Neural cell (in vitro differentiated cells): ENCODE data around the gene ETV6. TPM values are rescaled to one million over a fixed set of nuclear protein-coding genes. Genes with fewer than 3 reads are reported as not detected.

Experiments
- H2AFZ ChIP-seq: fragments of 200-600, 300-800 bp; sonication (generic), shearing (Covaris generic); 2 replicates; pipeline ENCODE4 v1.6.0; 2014; ENCODE audit warnings: low read depth, mild to moderate bottlenecking, antibody characterized with exemption, low read length, moderate library complexity
- H3F3A ChIP-seq: fragments of 200-600 bp; shearing (Covaris generic); 2 replicates; pipeline ENCODE4 v1.6.1; 2016; ENCODE audit warnings: mild to moderate bottlenecking, moderate library complexity, mixed read lengths, antibody characterized with exemption, low read length; ENCODE audit not compliant: insufficient read depth, poor library complexity, severe bottlenecking
- H3K27ac ChIP-seq: fragments of 200-600, 300-800 bp; sonication (generic), shearing (Covaris generic); 2 replicates; pipeline ENCODE4 v1.5.1; 2014; ENCODE audit warnings: mild to moderate bottlenecking, low read length, moderate library complexity
- H3K27me3 ChIP-seq: fragments of 300-800, 200-600 bp; sonication (generic), shearing (Covaris generic); 2 replicates; pipeline ENCODE4 v1.6.0; 2014; ENCODE audit warnings: mild to moderate bottlenecking, low read depth, low read length, moderate library complexity; ENCODE audit not compliant: insufficient read depth
- H3K36me3 ChIP-seq: fragments of 300-800, 200-600 bp; sonication (generic), shearing (Covaris generic); 2 replicates; pipeline ENCODE4 v1.5.1; 2014; ENCODE audit warnings: mild to moderate bottlenecking, antibody characterized with exemption, low read length, moderate library complexity; ENCODE audit not compliant: insufficient read depth
- H3K4me2 ChIP-seq: fragments of 300-800, 200-600 bp; sonication (generic), shearing (Covaris generic); 2 replicates; pipeline ENCODE4 v1.6.0; 2014; ENCODE audit warnings: mild to moderate bottlenecking, low read length
- H3K4me3 ChIP-seq: fragments of 300-800, 200-600 bp; sonication (generic), shearing (Covaris generic); 2 replicates; pipeline ENCODE4 v1.5.1; 2014; ENCODE audit warnings: mild to moderate bottlenecking, low read length, moderate library complexity
- H3K79me2 ChIP-seq: fragments of 200-600 bp; shearing (Covaris generic); replicated peaks from 2 replicates; pipeline ENCODE4 v1.6.0; 2014; ENCODE audit warnings: mild to moderate bottlenecking, low read length, moderate library complexity; ENCODE audit not compliant: insufficient read depth
- H3K9ac ChIP-seq: fragments of 300-800, 200-600 bp; sonication (generic), shearing (Covaris generic); 2 replicates; pipeline ENCODE4 v1.6.1; 2016; ENCODE audit warnings: mild to moderate bottlenecking, low read length, mixed read lengths
- H3K9me2 ChIP-seq: fragments of 200-600 bp; shearing (Covaris generic); 2 replicates; pipeline ENCODE4 v1.6.1; 2016; ENCODE audit warnings: mild to moderate bottlenecking, low read length, mixed read lengths; ENCODE audit not compliant: insufficient read depth
- H3K9me3 ChIP-seq: fragments of 200-600, 300-800 bp; sonication (generic), shearing (Covaris generic); 2 replicates; pipeline ENCODE4 v1.6.1; 2016; ENCODE audit warnings: mild to moderate bottlenecking, mixed run types, low read length, moderate library complexity, mixed read lengths
- H4K20me1 ChIP-seq: fragments of 200-600 bp; shearing (Covaris generic); 2 replicates; pipeline ENCODE4 v1.6.1; 2016; ENCODE audit warnings: mild to moderate bottlenecking, mixed run types; ENCODE audit not compliant: insufficient read depth
- EP300 ChIP-seq: fragments of 450-650 bp; conservative IDR thresholded peaks from 2 replicates; pipeline ENCODE4 v1.6.1; 2014; ENCODE audit warnings: antibody characterized with exemption, mild to moderate bottlenecking, moderate library complexity; ENCODE audit not compliant: poor library complexity, severe bottlenecking
- EZH2 ChIP-seq: fragments of 200-600, 300-800 bp; shearing (Covaris generic), sonication (generic); IDR thresholded peaks from 2 replicates; pipeline ENCODE4 v1.6.1; 2014; ENCODE audit warnings: antibody characterized with exemption, low read length, borderline replicate concordance, mild to moderate bottlenecking; ENCODE audit not compliant: insufficient read depth, poor library complexity, severe bottlenecking
- MXI1 ChIP-seq: fragments of 450-650 bp; conservative IDR thresholded peaks from 2 replicates; pipeline ENCODE4 v1.6.1; 2014; ENCODE audit warnings: antibody characterized with exemption, mild to moderate bottlenecking; ENCODE audit not compliant: poor library complexity, severe bottlenecking
- POLR2AphosphoS5 ChIP-seq: IDR thresholded peaks from 2 replicates; pipeline ENCODE4 v1.6.1; 2012
- RAD21 ChIP-seq: fragments of 450-650 bp; conservative IDR thresholded peaks from 2 replicates; pipeline ENCODE4 v1.6.1; 2014; ENCODE audit warnings: antibody characterized with exemption, mild to moderate bottlenecking, moderate library complexity
- REST ChIP-seq: IDR thresholded peaks from 2 replicates; pipeline ENCODE4 v1.6.1; 2012; ENCODE audit warnings: borderline replicate concordance
- SMC3 ChIP-seq: fragments of 450-650 bp; conservative IDR thresholded peaks from 2 replicates; pipeline ENCODE4 v1.6.1; 2014; ENCODE audit warnings: antibody characterized with exemption, mild to moderate bottlenecking, moderate library complexity; ENCODE audit not compliant: poor library complexity
- TAF1 ChIP-seq: IDR thresholded peaks from 2 replicates; pipeline ENCODE4 v1.6.1; 2012; ENCODE audit warnings: low read depth
- polyA plus RNA-seq: library from polyadenylated mRNA; depleted of rRNA; stranded (reverse); fragments of >200 nt; gene quantifications from 2 replicates; pipeline ENCODE4 v1.2.3, GENCODE V29; 2014
- TF ChIP-seq, protein P1 (sequence below): fragments of 450-650 bp; IDR thresholded peaks from 2 replicates; pipeline ENCODE4 v1.5.1; 2014; ENCODE audit warnings: antibody characterized with exemption, mild to moderate bottlenecking, moderate library complexity; ENCODE audit not compliant: poor library complexity, severe bottlenecking

The ETV6 gene
- polyA plus RNA-seq, 1 donor from 2014 or later, result 1.6 TPM

DNA sequence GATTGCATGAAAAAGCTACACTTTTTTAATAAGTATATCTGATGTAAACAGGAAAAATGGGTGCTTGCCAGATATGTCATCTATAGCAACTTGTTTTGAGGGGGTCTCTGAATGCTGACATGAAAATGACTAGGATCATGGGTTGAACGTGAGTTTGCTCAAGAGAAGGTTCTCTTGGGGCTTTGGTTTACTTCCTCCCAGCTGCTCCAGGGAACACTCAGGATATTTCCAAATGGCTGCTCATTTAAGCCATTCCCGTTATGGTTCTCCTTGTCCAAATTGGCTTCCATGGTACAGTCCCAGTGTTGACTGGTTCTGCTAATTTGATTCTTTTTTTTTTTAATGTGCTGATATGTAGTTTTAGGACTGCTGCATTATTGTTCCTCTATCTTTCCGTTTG lies 118.3 kb downstream of the ETV6 start:
- Histone ChIP-seq H3F3A (no peaks in the 10 kb centered on the region), H3K27me3 (no peaks in the 10 kb centered on the region), H3K9me2 (no peaks in the 10 kb centered on the region), H3K79me2 (no peaks in the 10 kb centered on the region), H3K36me3 (no peaks in the 10 kb centered on the region), H2AFZ (no peak overlapping the region), H3K4me2 (no peak overlapping the region), H3K9me3 (no peaks in the 10 kb centered on the region), H4K20me1 (no peaks in the 10 kb centered on the region), H3K9ac (no peak overlapping the region), H3K27ac (no peak overlapping the region), H3K4me3 (no peak overlapping the region)
- TF ChIP-seq EP300, result no peak
- no peak for TF ChIP-seq REST
- TF ChIP-seq POLR2AphosphoS5, result no peak
- no peak for TF ChIP-seq EZH2
- no peak for TF ChIP-seq TAF1
- no peak for TF ChIP-seq SMC3
- no peak for TF ChIP-seq RAD21
- TF ChIP-seq MXI1, result no peak
- TF ChIP-seq, protein P1, sequence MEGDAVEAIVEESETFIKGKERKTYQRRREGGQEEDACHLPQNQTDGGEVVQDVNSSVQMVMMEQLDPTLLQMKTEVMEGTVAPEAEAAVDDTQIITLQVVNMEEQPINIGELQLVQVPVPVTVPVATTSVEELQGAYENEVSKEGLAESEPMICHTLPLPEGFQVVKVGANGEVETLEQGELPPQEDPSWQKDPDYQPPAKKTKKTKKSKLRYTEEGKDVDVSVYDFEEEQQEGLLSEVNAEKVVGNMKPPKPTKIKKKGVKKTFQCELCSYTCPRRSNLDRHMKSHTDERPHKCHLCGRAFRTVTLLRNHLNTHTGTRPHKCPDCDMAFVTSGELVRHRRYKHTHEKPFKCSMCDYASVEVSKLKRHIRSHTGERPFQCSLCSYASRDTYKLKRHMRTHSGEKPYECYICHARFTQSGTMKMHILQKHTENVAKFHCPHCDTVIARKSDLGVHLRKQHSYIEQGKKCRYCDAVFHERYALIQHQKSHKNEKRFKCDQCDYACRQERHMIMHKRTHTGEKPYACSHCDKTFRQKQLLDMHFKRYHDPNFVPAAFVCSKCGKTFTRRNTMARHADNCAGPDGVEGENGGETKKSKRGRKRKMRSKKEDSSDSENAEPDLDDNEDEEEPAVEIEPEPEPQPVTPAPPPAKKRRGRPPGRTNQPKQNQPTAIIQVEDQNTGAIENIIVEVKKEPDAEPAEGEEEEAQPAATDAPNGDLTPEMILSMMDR, result no peak

DNA sequence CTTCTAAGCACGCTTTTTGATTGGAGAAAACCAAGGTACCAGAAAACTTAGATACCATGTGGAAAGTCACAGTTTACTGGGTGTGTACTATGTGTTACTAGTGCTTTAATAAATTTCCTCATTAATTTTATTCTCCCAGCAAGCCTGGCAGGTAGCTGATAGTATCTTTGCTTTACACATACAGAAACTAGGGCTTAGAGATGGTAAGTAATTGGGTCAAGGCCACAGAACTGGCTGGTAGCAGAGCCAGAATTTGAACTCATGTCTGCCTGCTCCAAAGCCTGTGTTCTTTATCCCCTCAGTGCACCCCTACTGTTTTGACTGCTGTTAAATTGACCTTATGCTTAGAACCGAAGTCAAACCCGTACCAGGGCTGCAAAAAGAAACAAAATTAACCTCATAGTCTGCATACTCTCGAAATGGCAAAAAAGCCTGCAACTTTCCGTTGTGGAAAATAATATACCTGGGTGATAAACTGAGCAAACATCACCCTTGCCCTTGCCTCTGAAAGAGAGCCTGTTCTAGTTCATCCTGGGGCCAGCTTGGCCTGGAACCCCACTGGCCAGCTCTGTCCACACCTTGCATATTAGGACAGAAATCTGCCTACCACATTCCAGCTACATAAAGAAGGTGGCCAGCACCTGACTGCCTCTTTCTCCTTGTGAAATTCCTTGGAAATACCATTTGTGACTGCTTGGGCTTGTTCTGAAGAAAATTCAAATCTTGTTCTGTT lies 118.9 kb downstream of the ETV6 start:
- Histone ChIP-seq H3K27ac (no peak overlapping the region), H3K79me2 (no peaks in the 10 kb centered on the region), H3K4me2 (no peak overlapping the region)

More for the DNA sequence above, 118.9 kb downstream of the ETV6 start:
- Histone ChIP-seq H3K9me3 (no peaks in the 10 kb centered on the region), H3K9ac (no peak overlapping the region), H3K9me2 (no peaks in the 10 kb centered on the region), H3K27me3 (no peaks in the 10 kb centered on the region), H4K20me1 (no peaks in the 10 kb centered on the region), H3K4me3 (no peak overlapping the region), H2AFZ (no peak overlapping the region), H3F3A (no peaks in the 10 kb centered on the region), H3K36me3 (no peaks in the 10 kb centered on the region)
- no peak for TF ChIP-seq REST
- no peak for TF ChIP-seq SMC3
- no peak for TF ChIP-seq TAF1
- no peak for TF ChIP-seq EP300
- TF ChIP-seq POLR2AphosphoS5, result no peak
- TF ChIP-seq EZH2, result no peak
- TF ChIP-seq MXI1, result no peak
- TF ChIP-seq RAD21, result no peak
- TF ChIP-seq, protein P1, result no peak
